HepG2 (cell line): Measurements from ENCODE around the gene SRRM2.

Experiments used
- CEBPB ChIP-seq: IDR thresholded peaks from 2 replicates; pipeline ENCODE4 v1.6.1; 2011; ENCODE audit warnings: low read depth, low read length, improper control_type of control experiment, borderline replicate concordance
- HMGXB4 ChIP-seq, 2 experiments: sonication (generic) in 1 of 2; formaldehyde crosslinking in 1 of 2; IDR thresholded peaks; 2 replicates each; pipeline versions ENCODE4 v1.4.0 to v1.6.1; 2018 to 2020; ENCODE audit warnings: missing genetic modification reagents in 2 of 2, borderline replicate concordance in 1 of 2, low read depth in 1 of 2, mild to moderate bottlenecking in 1 of 2, missing biosample characterization in 1 of 2

GRCh38 chr16:2806286-2806685, 53.8 kb downstream of the SRRM2 start:
- TF ChIP-seq CEBPB (no peak), HMGXB4 (CRISPR knock-in tag; IDR thresholded peaks at IDR 0.05; ENCODE audit: borderline replicate concordance in 1 of 2, low read depth in 1 of 2) (no peak)
